GM23248 (cell line): ENCODE measurements around the gene UCMA.

Experiments used
- EZH2 ChIP-seq: fragments of 200-600 bp; sonication (generic); IDR thresholded peaks from 2 replicates; pipeline ENCODE4 v1.6.1; 2018; ENCODE audit warnings: antibody characterized with exemption, mild to moderate bottlenecking; ENCODE audit not compliant: insufficient read depth, poor library complexity, severe bottlenecking
- EZH2phosphoT487 ChIP-seq: fragments of 200-600 bp; sonication (generic); IDR thresholded peaks from 2 replicates; pipeline ENCODE4 v1.6.1; 2018; ENCODE audit warnings: antibody characterized with exemption, moderate library complexity, mild to moderate bottlenecking, low read depth; ENCODE audit not compliant: insufficient read depth

GRCh38 chr10:13218878-13219277, 15.3 kb downstream of the UCMA start:
- TF ChIP-seq EZH2 (no peak), EZH2phosphoT487 (no peak)
